H1 (cell line): Measurements from ENCODE around the gene REPS2. TPM values are rescaled to one million over a fixed set of nuclear protein-coding genes. Genes with fewer than 3 reads are reported as not detected.

ENCODE experiments used
- CTCF ChIA-PET: fragments of 300-600 bp; sonication (Branson Sonifier 250); formaldehyde crosslinking; loops from one replicate; lab custom pipeline; 2021; ENCODE audit not compliant: partially characterized antibody; lab: Charles Lee
- POLR2A ChIA-PET: fragments of 300-600 bp; sonication (Branson Sonifier 250); formaldehyde crosslinking; loops from one replicate; lab custom pipeline; 2021; ENCODE audit warnings: inconsistent platforms; ENCODE audit not compliant: partially characterized antibody; lab: Charles Lee
- DNase-seq, 2 experiments: peaks; one replicate each; pipeline versions ENCODE4 v3.0.0 to v3.0.0-alpha.2; 2010 to 2022; ENCODE audit warnings: low spot score in 2 of 2, low read depth in 1 of 2, mixed read lengths in 1 of 2
- FAIRE-seq: peaks from 2 replicates; lab custom pipeline; 2011; peaks lifted over from hg19 to GRCh38; lab: Jason Lieb, UNC
- H2AFZ ChIP-seq: 2 replicates; pipeline ENCODE4 v1.8.1; 2012; ENCODE audit warnings: low read length, inconsistent platforms
- H2AK5ac ChIP-seq: 2 replicates; pipeline ENCODE4 v1.6.1; 2013; ENCODE audit warnings: low read depth, low read length
- H2BK120ac ChIP-seq: replicated peaks from 2 replicates; pipeline ENCODE3; 2013; ENCODE audit warnings: low read depth, low read length, inconsistent platforms
- H2BK12ac ChIP-seq: 2 replicates; pipeline ENCODE4 v1.6.1; 2013; ENCODE audit warnings: low read depth, low read length
- H2BK15ac ChIP-seq: 2 replicates; pipeline ENCODE4 v1.6.1; 2013; ENCODE audit warnings: low read length
- H2BK20ac ChIP-seq: 2 replicates; pipeline ENCODE4 v1.6.1; 2013; ENCODE audit warnings: low read length
- H2BK5ac ChIP-seq: 2 replicates; pipeline ENCODE4 v1.6.1; 2013; ENCODE audit warnings: low read depth, low read length
- H3K14ac ChIP-seq: 2 replicates; pipeline ENCODE4 v1.6.1; 2013; ENCODE audit warnings: inconsistent platforms; ENCODE audit not compliant: insufficient read length
- H3K18ac ChIP-seq: 2 replicates; pipeline ENCODE4 v1.6.1; 2013; ENCODE audit warnings: low read length; ENCODE audit errors: extremely low read depth
- H3K23ac ChIP-seq: 2 replicates; pipeline ENCODE4 v1.6.1; 2013; ENCODE audit warnings: inconsistent platforms; ENCODE audit not compliant: insufficient read length
- H3K23me2 ChIP-seq: 2 replicates; pipeline ENCODE4 v1.6.1; 2013; ENCODE audit warnings: low read depth, low read length
- H3K27ac ChIP-seq: 2 replicates; pipeline ENCODE4 v1.6.1; 2011; ENCODE audit warnings: low read depth, low read length, inconsistent platforms
- H3K27me3 ChIP-seq, 4 experiments: replicated peaks in 1 of 4; 1 replicate in 1 of 4; 2 replicates in 3 of 4; pipeline versions ENCODE4 v1.6.1 to v1.8.1; 2011 to 2013; ENCODE audit warnings: low read length in 3 of 4, mild to moderate bottlenecking in 3 of 4, inconsistent platforms in 2 of 4, mixed read lengths in 2 of 4, moderate library complexity in 1 of 4; ENCODE audit not compliant: control insufficient read depth in 3 of 4, insufficient read depth in 3 of 4; ENCODE audit errors: extremely low read depth in 1 of 4
- H3K36me3 ChIP-seq, 4 experiments: 2 replicates each; pipeline versions ENCODE4 v1.6.1 to v1.8.1; 2011 to 2013; ENCODE audit warnings: mild to moderate bottlenecking in 4 of 4, low read length in 3 of 4, moderate library complexity in 2 of 4, control low read depth in 1 of 4, inconsistent platforms in 1 of 4; ENCODE audit not compliant: insufficient read depth in 4 of 4, control insufficient read depth in 2 of 4
- H3K4ac ChIP-seq: replicated peaks from 2 replicates; pipeline ENCODE3; 2013; ENCODE audit warnings: low read length, low read depth, mixed read lengths, inconsistent platforms; ENCODE audit not compliant: insufficient read length
- H3K4me1 ChIP-seq, 4 experiments: replicated peaks in 1 of 4; 1 replicate in 1 of 4; 2 replicates in 3 of 4; pipeline versions ENCODE4 v1.6.1 to v1.8.1; 2011 to 2013; ENCODE audit warnings: low read length in 3 of 4, inconsistent platforms in 2 of 4, mixed read lengths in 1 of 4; ENCODE audit not compliant: insufficient read depth in 4 of 4, control insufficient read depth in 3 of 4
- H3K4me2 ChIP-seq, 2 experiments: 2 replicates each; pipeline versions ENCODE4 v1.6.1 to v1.8.1; 2011 to 2013; ENCODE audit warnings: low read depth in 2 of 2, low read length in 2 of 2, control low read depth in 1 of 2, inconsistent platforms in 1 of 2, mild to moderate bottlenecking in 1 of 2; ENCODE audit not compliant: insufficient read depth in 1 of 2
- H3K4me3 ChIP-seq, 4 experiments: fragments of 200-600, 300-600 bp in 1 of 4; sonication (generic), shearing (Covaris generic), sonication (Bioruptor Twin) in 1 of 4; 2 replicates each; pipeline versions ENCODE4 v1.5.1 to v1.8.1; 2011 to 2016; ENCODE audit warnings: low read length in 4 of 4, low read depth in 3 of 4, control low read depth in 2 of 4, inconsistent platforms in 2 of 4, mild to moderate bottlenecking in 2 of 4, mixed read lengths in 1 of 4, moderate library complexity in 1 of 4; ENCODE audit not compliant: insufficient read depth in 2 of 4; ENCODE audit errors: extremely low read depth in 1 of 4
- H3K56ac ChIP-seq: replicated peaks from 2 replicates; pipeline ENCODE3; 2013; ENCODE audit warnings: low read depth, mild to moderate bottlenecking, mixed read lengths, low read length, inconsistent platforms; ENCODE audit not compliant: insufficient read length
- H3K79me1 ChIP-seq: 2 replicates; pipeline ENCODE4 v1.6.1; 2013; ENCODE audit warnings: low read depth, low read length, control low read depth
- H3K79me2 ChIP-seq, 2 experiments: 2 replicates each; pipeline versions ENCODE4 v1.6.1 to v1.8.1; 2012 to 2013; ENCODE audit warnings: low read length in 2 of 2, mild to moderate bottlenecking in 2 of 2, inconsistent platforms in 1 of 2; ENCODE audit not compliant: insufficient read depth in 2 of 2, control insufficient read depth in 1 of 2
- H3K9ac ChIP-seq, 4 experiments: replicated peaks in 1 of 4; 1 replicate in 1 of 4; 2 replicates in 3 of 4; pipeline versions ENCODE4 v1.6.1 to v1.8.1; 2011 to 2013; ENCODE audit warnings: low read depth in 3 of 4, low read length in 3 of 4, control low read depth in 2 of 4, mild to moderate bottlenecking in 2 of 4, moderate library complexity in 2 of 4, inconsistent platforms in 1 of 4; ENCODE audit errors: extremely low read depth in 1 of 4
- H3K9me3 ChIP-seq, 2 experiments: 2 replicates each; pipeline versions ENCODE4 v1.6.1 to v1.8.1; 2012 to 2013; ENCODE audit warnings: mild to moderate bottlenecking in 2 of 2, moderate library complexity in 2 of 2, control low read depth in 1 of 2, inconsistent platforms in 1 of 2, low read depth in 1 of 2, low read length in 1 of 2, mixed read lengths in 1 of 2; ENCODE audit not compliant: insufficient read depth in 2 of 2
- H4K20me1 ChIP-seq, 2 experiments: replicated peaks in 1 of 2; 2 replicates each; pipeline versions ENCODE3 to v1.8.1; 2011 to 2013; ENCODE audit warnings: inconsistent platforms in 2 of 2, low read length in 2 of 2, mild to moderate bottlenecking in 1 of 2; ENCODE audit not compliant: insufficient read depth in 2 of 2, control insufficient read depth in 1 of 2
- H4K5ac ChIP-seq: 2 replicates; pipeline ENCODE4 v1.6.1; 2013; ENCODE audit warnings: low read length, low read depth, mixed read lengths, inconsistent platforms; ENCODE audit not compliant: insufficient read length
- H4K8ac ChIP-seq: 2 replicates; pipeline ENCODE4 v1.8.0; 2013; ENCODE audit warnings: mild to moderate bottlenecking, moderate library complexity, low read length, inconsistent platforms; ENCODE audit not compliant: insufficient read depth; ENCODE audit errors: extremely low read depth
- H4K91ac ChIP-seq: replicated peaks from 2 replicates; pipeline ENCODE3; 2013; ENCODE audit warnings: low read length, mixed read lengths, inconsistent platforms; ENCODE audit not compliant: insufficient read length
- ASH2L ChIP-seq: fragments of 200-600, 300-600 bp; sonication (generic); IDR thresholded peaks from one replicate; pipeline ENCODE4 v1.7.1; 2017; ENCODE audit warnings: low read length
- FOSL1 ChIP-seq: IDR thresholded peaks from 2 replicates; pipeline ENCODE4 v1.6.1; 2011; ENCODE audit warnings: mild to moderate bottlenecking, low read depth, low read length, moderate library complexity; ENCODE audit not compliant: insufficient read depth
- RAD21 ChIP-seq, 2 experiments: IDR thresholded peaks in 1 of 2; conservative IDR thresholded peaks in 1 of 2; 2 replicates each; pipeline ENCODE4 v1.6.1; 2011; ENCODE audit warnings: low read depth in 2 of 2, low read length in 2 of 2, improper control_type of control experiment in 1 of 2, inconsistent platforms in 1 of 2, mild to moderate bottlenecking in 1 of 2, moderate library complexity in 1 of 2
- SIX5 ChIP-seq: IDR thresholded peaks from 2 replicates; pipeline ENCODE4 v1.6.1; 2011; ENCODE audit warnings: mild to moderate bottlenecking, low read depth, low read length
- SP1 ChIP-seq: IDR thresholded peaks from 2 replicates; pipeline ENCODE4 v1.6.1; 2011; ENCODE audit warnings: low read depth, low read length
- WGBS, 2 experiments: shearing (Covaris generic) in 1 of 2; methylation state at CpG; one replicate each; pipeline versions ENCODE4 v1.1.6 to v1.1.7; 2013 to 2015; ENCODE audit warnings: low lambda C conversion rate in 2 of 2, mixed read lengths in 2 of 2, inconsistent platforms in 1 of 2, low coverage in 1 of 2, missing lambda C conversion rate in 1 of 2; ENCODE audit not compliant: insufficient replicate concordance in 2 of 2, insufficient coverage in 1 of 2, insufficient read length in 1 of 2; ENCODE audit errors: extremely low coverage in 1 of 2, missing lambda C conversion rate in 1 of 2; 5-methylcytosine and 5-hydroxymethylcytosine counted together
- polyA plus RNA-seq, 7 experiments: library from polyadenylated mRNA; depleted of rRNA in 3 of 7; stranded (reverse) in 5 of 7; unstranded in 2 of 7; fragments of >200 nt in 5 of 7; fragments of 200-250 nt in 2 of 7; gene quantifications; 1 replicate in 5 of 7; 2 replicates in 1 of 7; 4 replicates in 1 of 7; pipeline versions ENCODE4 v1.2.1 to v1.2.3, GENCODE V29; 2011 to 2013; ENCODE audit warnings: missing spikeins in 2 of 7, mixed read lengths in 2 of 7
- total RNA-seq: library from RNA; stranded (reverse); fragmentation: NEBNext Ultra II Directional; extraction: Animal tissue kit (Norgen Biotek cat#: 25700); gene quantifications from 2 replicates; pipeline ENCODE4 v1.2.1, GENCODE V29; 2021
- TF ChIP-seq, protein P1 (sequence below): IDR thresholded peaks from 2 replicates; pipeline ENCODE4 v1.6.1; 2011; ENCODE audit warnings: low read length, improper control_type of control experiment
- TF ChIP-seq, protein P2 (sequence below), 3 experiments: IDR thresholded peaks; 1 replicate in 2 of 3; 2 replicates in 1 of 3; pipeline versions ENCODE4 v1.5.1 to v1.6.1; 2011; ENCODE audit warnings: low read length in 3 of 3, mild to moderate bottlenecking in 3 of 3, inconsistent platforms in 2 of 3, low read depth in 1 of 3, moderate library complexity in 1 of 3; ENCODE audit not compliant: insufficient read depth in 1 of 3; ENCODE audit errors: control extremely low read depth in 1 of 3

REPS2 gene
- total and polyA plus RNA-seq, 2 of the 8 experiments (the other 6 are each of a cell fraction or from before 2014, with no cell fraction given), result 0.79 to 4.3 TPM

DNA sequence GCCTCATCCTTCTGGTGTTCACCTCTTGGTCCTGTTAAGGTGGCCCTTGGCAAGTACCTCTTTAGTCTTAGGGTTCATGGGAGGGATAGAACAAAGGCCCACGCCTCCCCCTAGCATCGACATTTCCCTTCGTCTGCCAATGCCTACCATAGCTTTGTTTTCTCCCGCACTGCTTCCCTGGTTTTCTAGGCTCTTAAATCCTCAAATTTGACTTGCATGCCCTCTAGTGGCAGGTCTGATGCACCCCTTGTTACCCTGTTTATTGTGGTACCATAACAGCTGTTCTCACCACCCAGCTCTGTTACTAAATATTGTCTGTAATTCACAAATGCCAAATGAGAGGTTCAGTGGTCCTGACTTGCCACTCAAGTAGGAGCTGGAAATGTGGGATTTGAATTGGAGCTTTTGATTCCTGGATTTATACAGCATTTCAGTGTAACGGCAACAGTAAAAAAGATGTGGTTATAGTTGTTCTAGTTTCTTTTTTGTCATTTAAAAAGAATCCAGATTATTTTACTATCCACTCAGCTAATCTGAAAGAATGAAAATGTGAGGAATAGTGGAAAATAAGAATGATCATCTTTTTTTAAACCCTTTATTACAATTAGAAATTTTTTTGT, 100.1 kb downstream of the REPS2 start:
- Histone ChIP-seq H2BK5ac (no peak overlapping the region), H3K4me2 (no peak overlapping the region), H3K23me2 (no peaks in the 10 kb centered on the region), H3K9me3 (no peaks in the 10 kb centered on the region), H3K27me3 (no peaks in the 10 kb centered on the region), H4K91ac (no peak overlapping the region), H4K8ac (no peak overlapping the region), H2BK20ac (no peak overlapping the region), H2BK120ac (no peak overlapping the region), H4K20me1 (no peaks in the 10 kb centered on the region), H3K56ac (no peak overlapping the region), H2BK12ac (no peak overlapping the region), H4K5ac (no peak overlapping the region), H3K18ac (no peak overlapping the region), H3K23ac (no peak overlapping the region), H3K79me2 (no peaks in the 10 kb centered on the region), H3K4ac (no peak overlapping the region), H3K36me3 (no peaks in the 10 kb centered on the region), H3K27ac (no peak overlapping the region), H2BK15ac (no peak overlapping the region), H3K79me1 (no peaks in the 10 kb centered on the region), H3K4me3 (no peak overlapping the region), H2AK5ac (no peak overlapping the region), H3K9ac (no peak overlapping the region), H3K14ac (no peak overlapping the region), H2AFZ (no peak overlapping the region), H3K4me1 (no peaks in the 10 kb centered on the region)
- peak; percentile 19 to 53 for DNase-seq
- CTCF ChIA-PET, result interaction anchor here (0.7 to 6.4 kb wide), 29 partner anchors 9 to 221 kb away, joined by 3 to 78 read pairs (median 4); no protein-coding TSS in a partner anchor
- POLR2A ChIA-PET, result interaction anchor here (0.9 kb wide), 1 partner anchor 163 kb away, joined by 4 read pairs; no protein-coding TSS in a partner anchor
- TF ChIP-seq, protein P1, sequence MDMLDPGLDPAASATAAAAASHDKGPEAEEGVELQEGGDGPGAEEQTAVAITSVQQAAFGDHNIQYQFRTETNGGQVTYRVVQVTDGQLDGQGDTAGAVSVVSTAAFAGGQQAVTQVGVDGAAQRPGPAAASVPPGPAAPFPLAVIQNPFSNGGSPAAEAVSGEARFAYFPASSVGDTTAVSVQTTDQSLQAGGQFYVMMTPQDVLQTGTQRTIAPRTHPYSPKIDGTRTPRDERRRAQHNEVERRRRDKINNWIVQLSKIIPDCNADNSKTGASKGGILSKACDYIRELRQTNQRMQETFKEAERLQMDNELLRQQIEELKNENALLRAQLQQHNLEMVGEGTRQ, result no peak
- TF ChIP-seq, protein P2, sequence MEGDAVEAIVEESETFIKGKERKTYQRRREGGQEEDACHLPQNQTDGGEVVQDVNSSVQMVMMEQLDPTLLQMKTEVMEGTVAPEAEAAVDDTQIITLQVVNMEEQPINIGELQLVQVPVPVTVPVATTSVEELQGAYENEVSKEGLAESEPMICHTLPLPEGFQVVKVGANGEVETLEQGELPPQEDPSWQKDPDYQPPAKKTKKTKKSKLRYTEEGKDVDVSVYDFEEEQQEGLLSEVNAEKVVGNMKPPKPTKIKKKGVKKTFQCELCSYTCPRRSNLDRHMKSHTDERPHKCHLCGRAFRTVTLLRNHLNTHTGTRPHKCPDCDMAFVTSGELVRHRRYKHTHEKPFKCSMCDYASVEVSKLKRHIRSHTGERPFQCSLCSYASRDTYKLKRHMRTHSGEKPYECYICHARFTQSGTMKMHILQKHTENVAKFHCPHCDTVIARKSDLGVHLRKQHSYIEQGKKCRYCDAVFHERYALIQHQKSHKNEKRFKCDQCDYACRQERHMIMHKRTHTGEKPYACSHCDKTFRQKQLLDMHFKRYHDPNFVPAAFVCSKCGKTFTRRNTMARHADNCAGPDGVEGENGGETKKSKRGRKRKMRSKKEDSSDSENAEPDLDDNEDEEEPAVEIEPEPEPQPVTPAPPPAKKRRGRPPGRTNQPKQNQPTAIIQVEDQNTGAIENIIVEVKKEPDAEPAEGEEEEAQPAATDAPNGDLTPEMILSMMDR (IDR thresholded peaks at IDR 0.05; ENCODE audit: control extremely low read depth in 1 of 3, insufficient read depth in 1 of 3, low read depth in 1 of 3, low read length in 3 of 3), result peak in 2 of 3 experiments; percentile 77; a peak in 3 of 4 replicates
- TF ChIP-seq FOSL1 (no peak), RAD21 (IDR thresholded peaks at IDR 0.05 in 1 of 2, conservative IDR thresholded peaks at IDR 0.05 in 1 of 2; ENCODE audit: low read depth in 2 of 2, low read length in 2 of 2) (peak; percentile 83 to 85), SIX5 (no peak), SP1 (no peak), ASH2L (no peak)
- WGBS, 2 experiments, result 44% methylated on average over 5 of the region's 5 CpGs; no CpG with 5 or more reads in 1 of the 2 experiments
- peak; percentile 92 for FAIRE-seq
